ENCODE results near the gene TSPAN6. TPM values are rescaled to one million over a fixed set of nuclear protein-coding genes. Genes with fewer than 3 reads are reported as not detected.
A peak's percentile ranks its signal among the peaks of the same experiment; 100 is the strongest.

Gene TSPAN6
- total RNA-seq, 1 donor from 2014 or later = 16.6 TPM

DNA sequence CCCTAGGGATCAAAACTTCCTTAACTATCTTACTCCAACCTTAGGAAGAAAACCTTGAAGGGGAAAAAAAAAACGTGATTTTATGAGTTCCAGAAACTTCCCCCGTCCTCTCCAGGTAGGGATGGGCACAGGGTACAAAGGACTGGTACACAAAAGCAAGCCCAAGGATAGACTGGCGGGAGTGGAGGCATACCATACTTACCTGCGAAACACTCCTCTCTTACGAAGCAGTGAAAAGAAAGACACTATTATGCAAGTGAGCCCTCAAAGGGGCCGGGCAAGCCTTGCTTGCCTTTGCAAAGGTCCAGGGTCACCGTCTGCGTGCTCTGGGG lies 651 bp downstream of the TSPAN6 start:
- DNase-seq (ENCODE audit: low read depth) = no peak
- no peaks in the 10 kb centered on the region for H3K36me3 ChIP-seq (ENCODE audit: control insufficient read depth, insufficient read depth, low read length)
- H3K27me3 ChIP-seq (ENCODE audit: control insufficient read depth, insufficient read depth, low read length) = no peaks in the 10 kb centered on the region
- H3K4me3 ChIP-seq (ENCODE audit: low read depth, low read length) = peak overlapping the region; percentile 67
- TF ChIP-seq, protein P1, sequence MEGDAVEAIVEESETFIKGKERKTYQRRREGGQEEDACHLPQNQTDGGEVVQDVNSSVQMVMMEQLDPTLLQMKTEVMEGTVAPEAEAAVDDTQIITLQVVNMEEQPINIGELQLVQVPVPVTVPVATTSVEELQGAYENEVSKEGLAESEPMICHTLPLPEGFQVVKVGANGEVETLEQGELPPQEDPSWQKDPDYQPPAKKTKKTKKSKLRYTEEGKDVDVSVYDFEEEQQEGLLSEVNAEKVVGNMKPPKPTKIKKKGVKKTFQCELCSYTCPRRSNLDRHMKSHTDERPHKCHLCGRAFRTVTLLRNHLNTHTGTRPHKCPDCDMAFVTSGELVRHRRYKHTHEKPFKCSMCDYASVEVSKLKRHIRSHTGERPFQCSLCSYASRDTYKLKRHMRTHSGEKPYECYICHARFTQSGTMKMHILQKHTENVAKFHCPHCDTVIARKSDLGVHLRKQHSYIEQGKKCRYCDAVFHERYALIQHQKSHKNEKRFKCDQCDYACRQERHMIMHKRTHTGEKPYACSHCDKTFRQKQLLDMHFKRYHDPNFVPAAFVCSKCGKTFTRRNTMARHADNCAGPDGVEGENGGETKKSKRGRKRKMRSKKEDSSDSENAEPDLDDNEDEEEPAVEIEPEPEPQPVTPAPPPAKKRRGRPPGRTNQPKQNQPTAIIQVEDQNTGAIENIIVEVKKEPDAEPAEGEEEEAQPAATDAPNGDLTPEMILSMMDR (IDR thresholded peaks at IDR 0.05; ENCODE audit: insufficient read depth, low read length, severe bottlenecking) = no peak
- no peak for FAIRE-seq

DNA sequence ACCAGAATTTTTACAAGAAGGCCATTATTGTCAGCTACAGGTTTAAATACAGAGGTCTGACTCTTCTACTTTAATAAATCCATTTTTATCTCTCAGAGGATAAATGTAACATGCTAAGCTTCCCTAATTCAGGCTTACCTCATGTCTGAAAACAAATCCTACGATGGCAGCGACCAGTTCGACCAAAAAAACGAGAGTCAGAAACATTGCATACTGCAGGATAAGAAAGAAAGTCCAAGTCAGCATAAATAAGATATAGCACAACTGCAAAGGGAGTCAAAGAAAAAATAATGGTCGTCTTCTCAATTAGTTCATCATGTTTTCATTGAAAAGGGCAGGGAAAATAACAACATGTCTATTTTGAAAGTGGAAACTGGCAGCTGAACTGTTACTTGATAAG lies 1.6 kb downstream of the TSPAN6 start:
- H3K4me3 ChIP-seq (ENCODE audit: low read depth, low read length) = no peak overlapping the region
- FAIRE-seq (no peak), DNase-seq (ENCODE audit: low read depth) (no peak)

DNA sequence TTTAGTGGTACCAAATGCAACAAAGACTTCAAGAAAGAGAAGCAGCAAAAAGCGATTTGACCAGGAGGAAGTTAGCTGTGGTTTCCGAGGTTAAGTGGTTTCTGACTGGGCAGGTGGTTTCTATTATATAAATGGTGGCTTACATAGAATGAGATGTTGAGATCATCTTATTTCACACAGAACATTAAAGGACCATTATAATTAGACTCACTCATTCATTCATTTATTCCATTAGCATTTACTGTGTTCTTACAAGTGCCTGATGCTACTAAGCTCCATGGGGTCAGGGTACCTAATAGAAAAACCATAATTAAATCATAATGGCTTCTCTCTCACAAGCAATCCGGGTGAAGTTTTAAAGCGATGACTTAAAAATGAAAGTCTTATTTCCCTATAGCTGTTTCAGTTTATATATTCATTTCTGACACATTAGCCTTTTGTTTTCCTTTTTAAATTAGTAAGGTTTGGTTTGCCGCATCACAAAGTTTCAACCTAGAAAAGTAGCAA lies 10.6 kb downstream of the TSPAN6 start:
- no peak overlapping the region for H3K4me3 ChIP-seq (ENCODE audit: low read depth, low read length)
- TF ChIP-seq, protein P1 (IDR thresholded peaks at IDR 0.05; ENCODE audit: insufficient read depth, low read length, severe bottlenecking) = no peak
- no peaks in the 10 kb centered on the region for H3K27me3 ChIP-seq (ENCODE audit: control insufficient read depth, insufficient read depth, low read length)
- DNase-seq (ENCODE audit: low read depth) (no peak), FAIRE-seq (no peak)
- H3K36me3 ChIP-seq (ENCODE audit: control insufficient read depth, insufficient read depth, low read length) = no peaks in the 10 kb centered on the region

More for the DNA sequence above, 1.6 kb downstream of the TSPAN6 start:
- H3K27me3 ChIP-seq (ENCODE audit: control insufficient read depth, insufficient read depth, low read length) = no peaks in the 10 kb centered on the region
- no peaks in the 10 kb centered on the region for H3K36me3 ChIP-seq (ENCODE audit: control insufficient read depth, insufficient read depth, low read length)
- TF ChIP-seq, protein P1 (IDR thresholded peaks at IDR 0.05; ENCODE audit: insufficient read depth, low read length, severe bottlenecking) = no peak

DNA sequence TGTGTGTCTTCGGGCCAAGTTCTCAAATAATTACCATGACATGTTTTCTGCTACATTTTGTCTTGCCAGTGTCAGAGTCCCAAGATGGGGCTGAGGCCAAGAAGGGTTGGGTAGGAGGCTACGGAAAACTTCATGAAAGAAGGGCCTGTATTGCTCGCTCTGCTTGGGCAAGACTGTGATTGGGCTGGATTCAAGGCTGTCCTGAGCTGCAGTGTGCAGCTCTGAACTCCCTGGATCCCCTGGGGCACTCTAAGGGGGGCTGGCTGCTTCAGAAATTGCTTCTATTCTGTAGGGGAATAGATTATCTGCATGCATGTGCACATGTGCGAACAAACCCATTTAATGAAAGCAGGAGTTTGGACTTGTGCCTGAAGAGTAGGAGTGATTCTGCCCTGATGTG lies 13.6 kb downstream of the TSPAN6 start:
- DNase-seq (ENCODE audit: low read depth) (no peak), FAIRE-seq (no peak)
- H3K27me3 ChIP-seq (ENCODE audit: control insufficient read depth, insufficient read depth, low read length) = no peaks in the 10 kb centered on the region
- H3K4me3 ChIP-seq (ENCODE audit: low read depth, low read length) = no peak overlapping the region
- H3K36me3 ChIP-seq (ENCODE audit: control insufficient read depth, insufficient read depth, low read length) = no peaks in the 10 kb centered on the region
- TF ChIP-seq, protein P1 (IDR thresholded peaks at IDR 0.05; ENCODE audit: insufficient read depth, low read length, severe bottlenecking) = no peak

DNA sequence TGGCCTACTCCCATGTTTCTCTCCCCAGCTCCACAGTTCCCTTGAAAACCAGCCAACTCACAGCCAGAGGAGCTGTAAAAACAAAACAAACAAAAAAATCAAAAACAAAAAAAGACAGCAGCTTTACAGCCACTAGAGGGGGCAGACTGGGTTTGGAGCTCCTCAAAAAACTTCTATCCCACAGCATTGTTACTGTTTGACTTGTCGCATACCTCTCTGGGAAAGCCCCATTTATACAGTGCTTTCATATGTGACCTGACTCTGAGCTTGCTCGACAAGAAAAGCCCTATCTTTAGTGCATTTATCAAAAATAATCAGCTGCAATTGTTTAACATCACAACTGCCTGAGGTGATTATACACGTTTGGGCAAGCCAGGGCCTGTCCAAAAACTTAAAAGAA lies 21.6 kb downstream of the TSPAN6 start:
- H3K27me3 ChIP-seq (ENCODE audit: control insufficient read depth, insufficient read depth, low read length) = no peaks in the 10 kb centered on the region
- FAIRE-seq = no peak
- TF ChIP-seq, protein P1 (IDR thresholded peaks at IDR 0.05; ENCODE audit: insufficient read depth, low read length, severe bottlenecking) = peak; percentile 46
- H3K4me3 ChIP-seq (ENCODE audit: low read depth, low read length) = no peak overlapping the region
- DNase-seq (ENCODE audit: low read depth) = peak; percentile 59
- H3K36me3 ChIP-seq (ENCODE audit: control insufficient read depth, insufficient read depth, low read length) = no peaks in the 10 kb centered on the region

DNA sequence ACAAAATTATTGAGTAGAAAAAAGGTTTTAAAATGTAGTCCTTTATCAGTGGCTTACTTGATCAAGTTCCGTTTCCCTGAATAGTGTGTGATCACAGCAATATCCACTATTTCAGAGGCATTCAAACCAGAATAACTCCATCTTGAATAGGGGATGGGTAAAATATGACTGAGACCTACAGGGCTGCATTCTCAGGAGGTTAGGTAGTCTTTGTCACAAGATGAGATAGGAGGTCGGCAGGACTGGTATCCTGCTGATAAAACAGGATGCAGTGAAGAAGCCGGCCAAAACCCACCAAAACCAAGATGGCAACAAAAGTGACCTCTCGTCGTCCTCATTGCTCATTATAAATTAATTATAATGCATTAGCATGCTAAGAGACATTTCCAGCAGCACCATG lies 24.7 kb downstream of the TSPAN6 start:
- Histone ChIP-seq H3K4me3 (ENCODE audit: low read depth, low read length) (no peak overlapping the region), H3K27me3 (ENCODE audit: control insufficient read depth, insufficient read depth, low read length) (no peaks in the 10 kb centered on the region), H3K36me3 (ENCODE audit: control insufficient read depth, insufficient read depth, low read length) (no peaks in the 10 kb centered on the region)
- TF ChIP-seq, protein P1 (IDR thresholded peaks at IDR 0.05; ENCODE audit: insufficient read depth, low read length, severe bottlenecking) = no peak
- DNase-seq (ENCODE audit: low read depth) (no peak), FAIRE-seq (no peak)

Data from bronchial epithelial cell (primary cell).